Hepatocyte (in vitro differentiated cells): ENCODE results near the gene LY6G6F.

Source experiments
- CTCF ChIP-seq: fragments of 200-600 bp; sonication (generic); IDR thresholded peaks from 2 replicates; pipeline ENCODE4 v1.5.1; 2016; ENCODE audit warnings: antibody characterized with exemption, mild to moderate bottlenecking; ENCODE audit not compliant: poor library complexity
- EZH2 ChIP-seq: fragments of 200-600 bp; sonication (generic); IDR thresholded peaks from 2 replicates; pipeline ENCODE4 v1.6.1; 2016; ENCODE audit warnings: antibody characterized with exemption, mild to moderate bottlenecking, borderline replicate concordance
- EZH2phosphoT487 ChIP-seq: fragments of 200-600 bp; sonication (generic); IDR thresholded peaks from one replicate; pipeline ENCODE4 v1.6.1; 2018; ENCODE audit warnings: antibody characterized with exemption, mild to moderate bottlenecking, low read depth, moderate library complexity; ENCODE audit not compliant: unreplicated experiment, severe bottlenecking

- TF ChIP-seq CTCF: no peak
- no peak for TF ChIP-seq EZH2
- no peak for TF ChIP-seq EZH2phosphoT487
Measured at GRCh38 chr6:31676904-31677303, 29.8 kb upstream of the LY6G6F start.
